Kidney epithelial cell (primary cell): Measurements from ENCODE around the gene KRT32. TPM values are rescaled to one million over a fixed set of nuclear protein-coding genes. Genes with fewer than 3 reads are reported as not detected.

ENCODE experiments used
- DNase-seq: peaks from one replicate; pipeline ENCODE4 v3.0.0-alpha.2; 2010; ENCODE audit warnings: low read depth
- H3K27me3 ChIP-seq: 2 replicates; pipeline ENCODE4 v1.6.0; 2011; ENCODE audit warnings: low read length; ENCODE audit not compliant: control insufficient read depth, insufficient read depth
- H3K36me3 ChIP-seq: 2 replicates; pipeline ENCODE4 v1.5.1; 2011; ENCODE audit warnings: low read length; ENCODE audit not compliant: control insufficient read depth, insufficient read depth
- H3K4me3 ChIP-seq: 2 replicates; pipeline ENCODE4 v1.5.1; 2011; ENCODE audit warnings: low read depth, mild to moderate bottlenecking, control low read depth, low read length
- total RNA-seq: library from RNA; depleted of rRNA; stranded (reverse); fragments of >200 nt; gene quantifications from 2 replicates; pipeline ENCODE4 v1.2.3, GENCODE V29; 2015
- TF ChIP-seq, protein P1 (sequence below): IDR thresholded peaks from 2 replicates; pipeline ENCODE4 v1.5.1; 2011; ENCODE audit warnings: mild to moderate bottlenecking, moderate library complexity, low read length, control low read depth, inconsistent platforms; ENCODE audit not compliant: insufficient read depth, poor library complexity, severe bottlenecking

Gene KRT32
- total RNA-seq, 1 donor from 2014 or later, result not detected

DNA sequence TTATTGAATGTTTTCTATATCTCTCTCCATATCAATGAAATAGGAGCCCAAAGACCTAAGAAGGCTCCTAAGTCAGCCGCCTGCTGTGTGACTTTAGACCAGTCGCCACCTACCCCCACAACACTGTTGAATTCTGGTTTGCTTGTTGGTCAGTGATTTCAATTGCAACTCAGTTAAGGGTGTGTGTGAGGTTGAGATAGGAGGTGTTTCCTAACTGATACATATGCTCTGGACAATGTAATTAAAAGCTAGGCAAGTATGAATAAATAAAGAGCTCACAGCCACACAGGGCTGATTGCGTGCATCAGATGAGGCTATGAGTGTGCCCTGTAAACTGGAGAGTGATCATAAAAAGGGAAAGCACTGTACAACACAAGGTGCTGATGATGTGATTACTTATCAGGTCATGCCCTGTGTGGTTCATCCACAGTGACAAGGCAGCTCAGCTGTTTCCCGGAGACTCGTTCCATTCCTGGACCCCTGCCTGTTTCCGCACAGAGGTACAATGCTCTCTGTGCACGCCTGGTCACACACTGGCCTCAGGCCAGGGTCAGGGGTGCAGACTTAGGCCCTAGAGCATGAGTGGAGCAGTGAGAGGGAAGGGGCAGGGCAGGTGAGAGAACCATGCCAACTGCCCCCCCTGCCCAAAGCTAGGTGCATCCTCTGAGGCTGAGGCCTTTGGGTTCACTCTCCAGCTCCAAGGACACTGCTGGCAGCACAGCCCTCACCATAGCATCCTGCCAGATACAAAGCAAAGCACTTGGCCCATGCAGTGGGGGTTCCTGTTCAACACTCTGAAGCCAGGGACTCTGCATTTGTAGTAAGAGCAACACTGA is 17.0 kb upstream of the KRT32 start:
- TF ChIP-seq, protein P1, sequence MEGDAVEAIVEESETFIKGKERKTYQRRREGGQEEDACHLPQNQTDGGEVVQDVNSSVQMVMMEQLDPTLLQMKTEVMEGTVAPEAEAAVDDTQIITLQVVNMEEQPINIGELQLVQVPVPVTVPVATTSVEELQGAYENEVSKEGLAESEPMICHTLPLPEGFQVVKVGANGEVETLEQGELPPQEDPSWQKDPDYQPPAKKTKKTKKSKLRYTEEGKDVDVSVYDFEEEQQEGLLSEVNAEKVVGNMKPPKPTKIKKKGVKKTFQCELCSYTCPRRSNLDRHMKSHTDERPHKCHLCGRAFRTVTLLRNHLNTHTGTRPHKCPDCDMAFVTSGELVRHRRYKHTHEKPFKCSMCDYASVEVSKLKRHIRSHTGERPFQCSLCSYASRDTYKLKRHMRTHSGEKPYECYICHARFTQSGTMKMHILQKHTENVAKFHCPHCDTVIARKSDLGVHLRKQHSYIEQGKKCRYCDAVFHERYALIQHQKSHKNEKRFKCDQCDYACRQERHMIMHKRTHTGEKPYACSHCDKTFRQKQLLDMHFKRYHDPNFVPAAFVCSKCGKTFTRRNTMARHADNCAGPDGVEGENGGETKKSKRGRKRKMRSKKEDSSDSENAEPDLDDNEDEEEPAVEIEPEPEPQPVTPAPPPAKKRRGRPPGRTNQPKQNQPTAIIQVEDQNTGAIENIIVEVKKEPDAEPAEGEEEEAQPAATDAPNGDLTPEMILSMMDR, result no peak
- Histone ChIP-seq H3K36me3 (no peaks in the 10 kb centered on the region), H3K4me3 (no peak overlapping the region), H3K27me3 (no peaks in the 10 kb centered on the region)
- DNase-seq, result no peak

DNA sequence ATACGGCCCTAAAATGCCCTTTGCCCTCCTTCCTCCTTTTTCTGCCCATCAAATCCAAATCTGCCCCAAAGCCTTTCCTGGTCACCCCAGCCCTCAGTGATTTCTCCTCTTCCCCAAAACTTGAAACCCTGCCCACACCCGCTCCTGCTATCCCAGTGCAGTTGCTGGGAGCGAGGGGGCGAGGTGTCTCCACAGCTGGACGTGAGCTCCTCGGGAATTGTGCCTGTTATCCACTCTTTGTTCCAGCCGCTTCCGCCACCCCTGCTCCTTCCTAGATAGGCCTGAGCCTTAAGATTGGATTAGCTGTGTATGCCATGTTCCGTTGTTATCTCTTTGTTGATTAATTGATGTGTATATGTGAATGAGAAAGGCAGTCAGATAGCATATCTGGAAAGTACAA is 16.3 kb upstream of the KRT32 start:
- TF ChIP-seq, protein P1, result no peak
- Histone ChIP-seq H3K36me3 (no peaks in the 10 kb centered on the region), H3K27me3 (no peaks in the 10 kb centered on the region), H3K4me3 (no peak overlapping the region)
- DNase-seq, result no peak

DNA sequence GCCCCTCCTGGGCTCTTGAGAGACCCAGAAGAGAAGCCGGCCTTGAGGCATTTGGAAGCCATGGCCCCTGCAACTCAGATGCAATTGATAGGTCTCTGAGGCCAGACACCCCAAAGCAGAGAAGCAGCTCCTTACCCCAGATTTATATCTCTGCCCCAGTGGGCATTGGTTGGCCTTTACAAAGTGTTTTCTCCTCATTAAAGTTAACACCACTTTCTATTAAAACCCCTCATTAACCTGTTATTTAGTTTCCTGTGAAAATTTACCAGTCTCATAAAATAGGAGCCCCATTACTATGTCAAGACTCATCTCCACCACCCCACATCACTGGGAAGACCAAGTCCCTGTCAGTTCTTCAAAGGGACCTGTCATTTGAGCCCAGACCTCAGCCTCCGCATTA is 13.8 kb upstream of the KRT32 start, which contains the start of gene KRT35:
KRT35 (minus strand) TSS at position 116 of the 400 bp plus-strand sequence; CDS start at position 62, 54 bp downstream.
- no peaks in the 10 kb centered on the region for H3K27me3 ChIP-seq
- TF ChIP-seq, protein P1, result no peak
- DNase-seq, result no peak
- no peak within 1 kb of the TSS for H3K4me3 ChIP-seq
- no peaks in the 10 kb centered on the region for H3K36me3 ChIP-seq

DNA sequence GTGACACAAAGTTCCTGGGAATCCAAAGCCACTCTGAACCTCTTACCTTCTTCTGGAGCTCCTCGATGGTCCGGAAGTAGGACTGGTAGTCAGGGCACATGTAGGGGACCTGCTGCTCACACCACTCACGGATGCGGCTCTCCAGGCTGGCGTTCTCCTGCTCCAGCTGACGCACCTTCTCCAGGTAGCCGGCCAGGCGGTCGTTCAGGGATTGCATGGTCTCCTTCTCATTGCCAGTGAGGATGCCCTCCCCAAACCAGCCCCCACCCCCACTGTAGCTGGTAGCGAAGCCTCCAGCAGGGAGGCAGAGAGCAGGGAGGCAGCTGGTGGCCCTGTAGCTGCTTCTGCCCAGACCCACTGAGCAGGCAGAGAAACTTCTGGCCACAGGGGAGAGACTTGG is 13.4 kb upstream of the KRT32 start:
- no peak for DNase-seq
- TF ChIP-seq, protein P1, result no peak
- no peaks in the 10 kb centered on the region for H3K27me3 ChIP-seq
- H3K4me3 ChIP-seq, result no peak overlapping the region
- no peaks in the 10 kb centered on the region for H3K36me3 ChIP-seq

DNA sequence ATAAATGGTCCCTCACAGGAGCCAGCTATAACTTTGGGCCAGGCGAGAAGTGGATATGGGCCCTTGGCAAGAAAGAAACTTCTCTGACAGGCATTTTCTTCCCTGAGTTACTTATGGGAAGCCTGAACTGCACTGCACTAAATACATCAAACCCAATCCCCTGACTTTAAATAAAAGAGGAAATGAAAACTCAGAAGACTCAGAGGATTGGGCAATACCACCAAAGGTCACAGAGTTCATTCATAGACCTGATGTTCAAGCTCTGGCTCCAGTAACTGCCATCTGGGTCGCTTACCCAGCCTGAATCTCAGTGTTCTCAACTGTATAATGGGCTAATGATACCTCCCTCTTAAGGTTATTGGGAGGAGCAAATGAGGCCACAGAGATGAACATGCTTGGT is 12.9 kb upstream of the KRT32 start:
- TF ChIP-seq, protein P1, result no peak
- Histone ChIP-seq H3K27me3 (no peaks in the 10 kb centered on the region), H3K36me3 (no peaks in the 10 kb centered on the region), H3K4me3 (no peak overlapping the region)
- DNase-seq, result no peak

DNA sequence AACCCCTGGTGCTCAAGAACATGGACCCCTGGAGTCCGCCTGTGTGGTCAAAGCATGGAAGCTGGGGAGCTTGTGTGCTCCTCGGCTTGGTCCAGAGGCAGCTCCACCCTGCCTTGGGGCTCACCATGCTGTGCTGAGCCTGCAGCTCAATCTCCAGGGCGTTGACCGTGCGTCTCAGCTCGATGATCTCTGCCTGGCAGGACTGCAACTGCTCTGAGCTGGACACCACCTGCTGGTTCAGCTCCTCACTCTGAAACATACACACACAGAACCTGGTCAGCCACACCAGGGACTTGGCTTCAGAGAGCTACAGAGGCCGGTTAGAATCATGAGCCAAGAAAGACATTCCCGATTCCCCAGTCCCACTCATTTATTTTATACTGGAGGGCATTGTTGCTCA is 11.1 kb upstream of the KRT32 start:
- DNase-seq, result no peak
- TF ChIP-seq, protein P1, result no peak
- no peaks in the 10 kb centered on the region for H3K36me3 ChIP-seq
- no peak overlapping the region for H3K4me3 ChIP-seq
- H3K27me3 ChIP-seq, result no peaks in the 10 kb centered on the region
